SKM-1 treated with dmso at 0.1 percent for 144 hours (cell line): ENCODE data around the gene MIB1.

Experiments used
- DNase-seq: peaks from one replicate; lab custom pipeline; 2025; ENCODE audit not compliant: unreplicated experiment; lab: John Stamatoyannopoulos, UW

The MIB1 gene

DNA sequence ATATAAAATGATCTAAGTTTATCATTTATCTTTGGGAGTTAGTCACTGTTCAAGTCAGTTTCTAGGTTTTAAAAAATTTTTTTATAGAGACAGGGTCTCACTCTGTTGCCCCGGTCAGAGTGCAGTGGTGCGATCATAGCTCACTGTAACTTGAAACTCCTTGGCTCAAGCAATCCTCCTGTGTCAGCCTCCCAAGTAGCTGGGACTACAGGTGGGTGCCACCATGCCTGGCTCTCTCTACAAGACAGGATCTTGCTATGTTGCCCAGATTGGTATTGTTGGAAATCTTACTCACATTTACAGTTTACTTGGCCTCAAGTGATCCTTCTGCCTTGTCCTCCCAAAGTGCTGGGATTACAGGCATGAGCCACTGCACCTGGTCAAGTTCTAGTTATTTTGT is 74.5 kb downstream of the MIB1 start:
- DNase-seq = no peak

DNA sequence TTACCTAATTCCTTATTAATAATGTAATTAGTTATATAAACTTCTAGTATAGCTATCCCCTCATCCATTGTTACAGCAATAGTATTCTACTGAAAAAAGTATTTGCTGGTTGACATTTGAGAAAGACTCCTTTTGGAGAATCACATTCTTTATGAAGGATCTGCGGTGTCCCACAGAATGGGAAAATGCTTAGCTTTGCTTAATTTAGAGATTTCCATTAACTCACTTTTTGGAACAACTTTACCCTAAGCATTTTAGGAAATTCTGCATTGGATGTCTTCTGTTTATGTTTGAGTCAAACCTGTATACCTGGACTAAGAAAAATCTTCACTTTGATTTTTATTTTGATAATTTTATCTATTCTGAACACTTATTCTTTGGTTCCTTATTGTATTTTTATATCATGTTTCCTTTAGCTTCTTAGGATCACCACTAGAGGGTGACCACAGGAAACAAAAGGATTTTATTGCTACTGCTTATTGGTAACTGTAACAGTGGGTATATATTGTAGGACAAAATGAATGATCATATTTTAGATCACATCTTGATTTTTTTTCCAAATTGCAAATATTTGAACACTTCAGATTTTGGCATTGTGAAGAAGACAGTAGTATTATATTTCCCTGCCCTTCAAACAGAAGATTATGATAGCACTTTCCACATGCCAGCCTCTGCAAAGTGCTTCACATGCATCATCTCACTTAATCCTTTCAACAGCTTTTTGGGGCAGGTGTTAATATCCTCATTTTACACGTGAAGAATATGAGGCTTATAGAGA is 79.6 kb downstream of the MIB1 start:
- DNase-seq = peak; percentile 7

DNA sequence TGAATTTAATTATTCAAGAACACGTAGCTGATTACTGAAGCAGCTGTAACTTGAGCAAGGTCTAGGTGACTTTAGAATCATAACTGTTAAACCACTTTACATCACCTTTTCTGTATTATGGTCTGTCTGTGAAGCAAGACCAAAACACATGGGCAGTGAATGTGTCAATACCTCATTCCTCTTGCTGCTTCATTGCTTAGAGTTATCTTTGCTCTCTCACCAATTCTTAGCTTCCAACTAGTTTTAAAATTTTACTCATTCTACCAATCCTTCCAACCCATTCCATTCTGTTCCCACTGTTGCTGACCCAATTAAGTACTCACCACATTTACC is 80.2 kb downstream of the MIB1 start:
- no peak for DNase-seq

DNA sequence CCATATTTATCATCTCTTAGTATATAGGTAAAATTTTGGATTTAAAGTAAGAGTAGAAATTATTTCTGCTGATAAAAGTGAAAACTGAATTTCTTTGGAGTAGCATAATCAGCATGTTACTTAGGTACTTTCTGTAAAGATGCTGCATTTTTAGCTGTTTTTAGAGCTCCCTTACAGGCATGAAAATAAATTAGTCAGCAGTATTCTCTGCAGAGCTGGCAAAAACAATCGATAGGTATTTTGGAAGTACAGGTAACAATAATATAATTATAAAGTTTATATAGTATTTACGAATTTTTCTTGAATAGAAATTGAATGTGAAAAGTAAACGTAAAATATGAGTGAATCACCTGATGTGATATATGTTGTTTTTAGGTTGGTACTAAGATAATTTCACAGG is 83.3 kb downstream of the MIB1 start:
- no peak for DNase-seq

DNA sequence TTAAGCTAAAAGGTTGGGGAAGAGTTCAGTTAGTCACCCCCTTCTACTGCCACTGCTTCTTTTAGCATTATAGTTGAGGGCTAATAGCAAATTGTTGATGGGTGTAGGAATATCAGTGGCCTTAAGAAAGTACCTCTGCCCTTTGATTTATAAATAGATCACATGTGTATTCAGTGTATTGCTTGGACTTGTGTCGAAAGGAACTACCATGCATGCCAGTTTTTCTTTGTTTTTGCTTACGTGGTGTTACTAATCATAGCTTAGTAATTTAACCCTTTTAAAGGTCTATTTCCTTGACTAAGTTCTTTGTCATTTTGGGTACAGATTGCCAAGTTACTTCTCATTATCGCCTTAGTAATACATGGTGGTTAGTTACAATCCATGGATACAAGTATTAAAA is 85.6 kb downstream of the MIB1 start:
- DNase-seq = no peak

DNA sequence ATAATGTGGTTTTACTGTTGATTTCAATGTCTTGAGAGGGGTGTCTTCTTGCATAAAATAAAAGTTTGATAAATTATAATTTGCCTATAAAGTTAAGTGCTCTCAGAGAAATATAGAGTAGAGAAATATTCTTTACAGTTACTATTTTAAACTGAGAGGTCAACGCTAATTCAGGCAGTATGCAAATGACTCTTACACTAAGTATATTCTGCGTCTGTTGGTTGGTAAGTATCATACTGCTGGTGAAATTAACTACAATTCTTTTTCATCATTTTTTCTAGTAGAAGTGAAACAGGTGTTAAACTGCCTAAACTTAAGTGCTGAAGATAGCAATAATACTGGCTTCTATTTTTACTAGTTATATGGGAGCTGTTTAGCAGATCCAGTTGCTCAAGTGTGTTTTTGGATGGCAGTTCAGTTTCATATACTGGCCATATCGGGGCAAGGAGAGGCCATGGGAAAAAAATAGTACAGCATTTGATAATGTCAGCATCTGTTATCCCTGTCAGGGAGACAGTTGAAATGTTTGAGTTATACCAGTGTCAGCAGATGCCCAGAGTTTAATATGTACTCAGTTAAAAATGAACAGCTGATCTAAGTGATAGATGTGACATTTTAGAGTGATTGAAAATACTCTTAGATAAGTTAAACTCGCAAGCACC is 86.2 kb downstream of the MIB1 start:
- no peak for DNase-seq

DNA sequence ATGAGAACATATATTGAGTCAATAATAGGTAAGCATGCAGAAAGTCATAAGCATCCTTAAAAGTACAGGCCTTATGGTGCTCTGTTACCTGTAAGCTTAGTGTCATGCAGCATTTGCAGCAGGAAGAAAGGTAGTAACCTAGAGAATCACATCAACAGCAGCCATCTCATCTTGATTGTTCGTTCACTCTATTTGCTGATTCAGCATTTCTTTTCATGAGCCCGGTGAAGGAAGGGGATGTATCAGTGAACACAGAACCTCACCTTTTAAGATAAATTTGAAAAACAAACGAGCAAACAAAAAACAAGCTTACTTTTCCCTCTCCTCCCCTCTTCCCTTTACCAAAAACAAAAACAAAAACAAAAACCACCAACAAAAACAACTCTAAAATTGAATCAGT is 89.9 kb downstream of the MIB1 start:
- no peak for DNase-seq

DNA sequence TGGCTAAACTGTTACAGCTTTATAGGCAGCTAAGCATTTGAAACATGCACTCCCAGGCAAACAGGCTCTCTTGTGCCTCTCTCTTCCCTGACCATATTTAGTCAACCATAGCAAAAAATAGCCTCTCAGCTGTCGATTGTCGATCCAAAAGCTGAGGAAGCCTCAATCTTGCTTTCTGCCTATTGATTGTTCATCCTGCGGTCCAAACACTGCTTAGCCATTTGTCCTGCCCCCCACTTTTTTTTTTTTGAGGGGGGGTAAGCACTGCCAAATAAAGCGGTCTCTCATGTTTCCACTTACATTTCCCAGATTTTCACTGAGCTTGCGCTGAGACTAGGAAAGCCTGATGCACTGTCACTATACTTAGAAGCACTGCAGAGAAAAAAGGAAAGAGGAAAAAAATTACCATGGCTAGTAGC is 90.8 kb downstream of the MIB1 start:
- no peak for DNase-seq

DNA sequence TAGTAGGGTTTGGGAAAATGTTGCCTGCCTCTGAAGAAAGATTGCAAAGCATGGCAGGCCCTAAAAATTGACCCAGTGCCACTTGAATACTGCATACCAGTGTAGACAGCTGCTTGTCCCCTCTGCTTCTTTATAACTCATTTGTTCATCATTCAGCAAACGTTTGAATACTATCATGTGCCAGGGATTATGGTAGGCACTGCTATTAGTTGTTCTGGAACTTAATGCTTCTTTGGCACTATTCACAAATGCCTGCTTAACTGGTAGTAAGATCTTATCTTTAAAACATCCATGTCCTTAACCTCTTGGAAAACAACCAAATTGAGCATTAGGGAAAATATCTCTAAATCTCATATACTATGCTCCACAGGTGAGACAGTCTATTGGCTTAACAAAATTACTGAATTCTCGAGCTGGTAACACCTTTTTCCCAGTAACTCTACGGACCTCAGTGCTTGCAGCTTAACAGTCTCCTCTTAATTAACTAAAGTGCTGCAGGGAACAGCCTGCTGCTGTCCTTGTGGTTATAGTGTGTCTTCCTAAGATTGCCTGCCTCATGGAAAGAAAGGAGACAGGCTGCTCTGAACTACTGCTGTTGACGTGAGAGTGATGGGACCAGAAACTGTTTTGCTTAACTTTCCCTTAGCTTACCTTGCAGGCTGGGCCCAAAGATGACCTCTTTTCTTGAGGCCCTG is 93.2 kb downstream of the MIB1 start:
- no peak for DNase-seq

DNA sequence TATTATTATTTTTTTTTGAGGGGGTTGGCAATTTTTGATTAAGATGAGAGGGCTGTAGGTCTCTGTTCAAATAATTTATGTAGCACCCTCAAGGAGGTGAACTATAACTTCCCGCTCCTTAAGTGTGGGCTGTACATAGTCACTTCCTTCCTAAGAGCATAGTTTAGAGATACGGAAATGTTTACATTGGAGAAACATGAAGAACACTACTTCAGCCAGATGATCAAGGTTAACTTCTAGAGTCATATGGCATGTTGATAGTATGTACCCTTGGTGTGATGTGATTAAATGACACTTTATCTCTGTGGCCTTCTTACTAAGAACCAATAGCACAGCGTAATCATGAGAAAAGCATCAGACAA is 93.7 kb downstream of the MIB1 start:
- no peak for DNase-seq

DNA sequence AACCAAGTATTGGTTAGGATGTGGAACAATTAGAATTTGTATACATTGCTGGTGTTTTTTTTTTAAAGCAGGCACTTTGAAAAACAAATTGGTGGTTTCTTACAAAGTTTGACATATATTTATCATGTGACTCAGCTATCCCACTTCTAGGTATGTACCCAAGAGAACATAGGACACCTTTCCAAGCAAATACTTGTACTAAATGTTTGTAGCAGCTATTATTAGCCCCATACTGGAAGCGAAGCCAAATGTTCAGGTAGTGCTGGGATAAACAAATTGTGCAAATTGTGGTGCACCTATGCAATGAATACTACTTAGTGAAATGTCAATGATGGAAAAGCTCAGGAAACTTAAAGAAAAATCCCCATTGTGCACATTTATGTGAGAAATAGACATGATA is 101.0 kb downstream of the MIB1 start:
- DNase-seq = no peak

DNA sequence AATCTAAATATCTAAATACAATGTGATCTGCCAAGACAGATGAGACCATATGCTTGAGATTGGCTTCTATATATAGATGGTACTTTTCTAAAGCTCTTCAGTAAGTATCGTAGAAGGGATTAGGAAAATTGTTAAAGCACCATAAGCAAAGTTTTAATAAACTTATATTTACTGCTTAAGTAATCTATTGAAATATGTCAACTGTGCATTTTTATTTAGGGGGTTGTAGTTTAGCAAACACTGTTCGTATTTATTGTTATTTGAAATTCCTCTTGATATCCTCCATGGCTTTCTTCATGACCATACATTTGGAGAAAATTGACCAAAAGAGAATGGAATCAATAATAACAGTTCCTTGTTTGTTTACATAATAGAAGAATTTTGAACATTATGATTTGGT is 102.7 kb downstream of the MIB1 start:
- DNase-seq = no peak

DNA sequence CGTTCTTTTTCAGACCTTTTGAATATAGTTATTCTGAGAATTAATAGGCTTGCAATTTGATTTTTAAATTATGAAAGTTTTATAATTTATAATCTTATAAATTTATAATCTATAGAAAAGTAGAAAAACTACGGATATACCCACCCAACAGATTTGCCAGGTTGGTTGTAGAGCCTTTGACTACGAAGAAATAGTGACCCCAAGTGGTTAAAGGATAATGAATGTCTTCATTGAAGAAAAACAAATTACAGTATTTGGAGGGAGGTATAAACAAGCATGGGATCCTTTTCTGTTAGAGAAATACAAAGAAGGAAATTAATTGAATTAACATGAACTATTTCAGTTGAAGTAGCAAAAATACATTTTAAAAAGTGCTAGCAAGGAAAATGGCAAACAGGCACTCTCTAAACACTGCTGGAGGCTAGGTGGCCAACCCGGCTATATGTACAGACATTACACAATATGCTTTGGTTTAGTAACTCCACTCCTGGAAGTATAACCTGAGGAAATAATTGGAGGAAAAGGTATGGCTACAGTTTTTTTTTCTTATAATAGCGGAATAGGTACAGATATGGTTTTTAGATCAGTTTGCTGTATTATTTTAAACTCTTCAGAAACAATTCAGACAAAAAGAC is 110.9 kb downstream of the MIB1 start:
- DNase-seq = no peak

DNA sequence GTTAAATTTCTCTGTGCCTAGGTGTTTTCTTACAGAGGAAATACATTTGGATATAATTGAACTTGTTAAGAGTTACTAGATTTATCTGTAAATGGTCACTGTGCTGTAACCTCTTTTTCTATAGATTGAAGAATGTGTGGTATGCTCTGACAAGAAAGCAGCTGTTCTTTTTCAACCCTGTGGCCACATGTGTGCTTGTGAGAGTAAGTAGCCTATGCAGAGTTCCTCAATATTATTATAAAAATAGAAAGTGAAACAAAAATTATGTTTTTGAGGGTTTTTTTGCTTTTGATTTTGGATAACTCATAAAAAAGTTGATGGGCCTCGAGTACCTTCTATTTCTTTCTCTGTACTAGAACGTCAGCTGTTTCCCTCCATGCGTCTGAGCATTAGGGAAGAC is 112.4 kb downstream of the MIB1 start:
- no peak for DNase-seq

DNA sequence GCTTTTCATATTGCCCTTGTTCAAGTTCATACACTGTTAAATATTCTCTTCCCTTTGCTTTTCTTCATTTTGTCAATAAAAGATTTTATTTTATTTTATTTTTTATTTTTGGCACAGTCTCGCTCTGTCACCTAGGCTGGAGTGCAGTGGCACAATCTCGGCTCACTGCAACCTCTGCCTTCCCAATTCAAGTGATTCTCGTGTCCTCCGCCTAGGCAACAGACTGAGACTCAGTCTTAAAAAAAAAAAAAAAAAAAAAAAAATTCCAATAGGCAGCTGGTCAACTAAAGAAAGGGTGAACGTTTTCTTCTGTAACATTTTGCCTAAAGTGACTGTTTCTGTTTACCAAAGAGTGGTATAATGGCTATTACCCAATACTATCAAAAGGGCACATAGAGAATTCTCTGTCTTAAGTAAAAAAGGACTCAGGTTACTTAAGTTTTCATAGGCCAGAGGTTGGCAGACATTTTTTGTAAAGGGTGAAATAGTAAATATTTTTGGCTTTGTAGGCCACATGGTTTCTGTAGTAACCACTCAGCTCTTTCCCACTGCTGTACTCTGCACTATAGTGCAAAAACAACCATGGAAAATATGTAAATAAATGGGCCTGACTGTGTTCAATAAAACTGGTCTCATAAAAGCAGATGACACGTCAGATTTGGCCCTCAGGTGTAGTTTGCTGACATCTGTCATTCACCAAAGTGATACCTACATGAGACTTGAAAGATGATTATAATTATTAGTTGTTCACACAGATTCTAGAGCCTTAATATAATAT is 113.4 kb downstream of the MIB1 start:
- no peak for DNase-seq

DNA sequence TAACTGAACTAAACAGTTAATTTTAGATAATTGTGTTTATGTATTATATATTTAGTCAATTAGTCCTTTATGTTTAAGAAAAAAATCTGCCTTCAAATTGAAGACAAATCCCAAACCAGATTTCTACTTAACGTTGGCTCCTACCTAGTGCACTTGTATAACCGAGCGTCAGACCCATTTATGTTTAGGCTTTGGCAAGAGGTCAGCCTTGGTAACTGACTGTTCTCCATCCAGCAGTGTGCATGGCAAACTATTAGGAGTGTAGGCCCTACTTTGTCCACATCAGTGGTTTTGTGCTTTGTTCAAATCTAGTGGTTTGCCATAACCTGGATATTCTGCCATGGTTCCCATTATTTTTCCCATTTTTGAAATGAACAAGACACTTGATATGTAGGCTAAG is 114.8 kb downstream of the MIB1 start:
- DNase-seq = no peak

DNA sequence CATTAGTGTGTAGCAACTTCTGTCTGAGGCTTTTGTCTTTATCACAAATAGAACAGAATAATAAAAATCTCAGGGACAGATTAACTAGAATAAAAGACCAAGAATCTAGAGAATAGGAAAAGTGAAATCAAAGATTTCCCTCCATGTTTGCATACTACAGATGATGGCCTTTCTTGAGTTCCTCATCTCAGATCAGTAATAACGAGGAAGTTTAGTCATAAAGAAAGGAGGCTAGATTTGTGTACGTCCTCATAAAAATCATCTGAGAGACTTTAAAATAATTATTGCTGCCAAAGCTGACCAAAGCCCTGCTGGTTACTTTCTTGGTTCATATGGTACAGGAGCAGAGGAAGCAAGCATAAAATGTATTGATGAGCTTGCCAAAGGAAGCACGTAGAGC is 117.3 kb downstream of the MIB1 start:
- DNase-seq = no peak

DNA sequence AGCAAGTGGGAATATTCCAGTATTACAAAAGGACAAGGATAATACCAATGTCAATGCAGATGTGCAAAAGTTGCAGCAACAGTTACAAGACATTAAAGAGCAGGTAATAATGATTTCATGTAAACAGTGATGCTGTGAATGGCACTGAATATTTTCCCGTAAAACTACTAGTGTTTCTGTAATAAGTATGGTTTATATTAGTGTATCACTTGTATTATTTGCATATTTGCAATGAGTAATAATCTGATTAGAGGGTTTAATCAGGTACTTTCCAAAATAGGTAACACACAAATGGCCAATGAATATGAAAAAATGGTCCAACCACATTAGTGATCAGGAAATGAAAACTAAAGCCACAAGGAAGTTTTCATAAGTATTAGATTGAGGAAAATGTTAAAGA is 118.0 kb downstream of the MIB1 start:
- DNase-seq = no peak

DNA sequence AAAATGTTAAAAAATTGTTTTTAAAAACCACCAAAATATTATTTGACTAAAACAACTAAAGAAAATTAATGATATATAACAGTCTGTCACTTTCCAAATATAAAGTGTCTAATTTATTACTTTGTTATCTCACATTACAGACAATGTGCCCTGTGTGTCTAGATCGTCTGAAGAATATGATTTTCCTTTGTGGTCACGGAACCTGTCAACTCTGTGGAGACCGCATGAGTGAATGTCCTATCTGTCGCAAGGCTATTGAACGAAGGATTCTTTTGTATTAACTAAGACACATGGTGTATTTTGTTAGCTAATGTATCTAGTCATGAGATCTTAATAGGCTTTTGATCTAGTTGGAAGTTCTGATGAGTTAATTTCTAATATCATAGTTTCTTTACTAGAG is 123.8 kb downstream of the MIB1 start:
- DNase-seq = no peak

DNA sequence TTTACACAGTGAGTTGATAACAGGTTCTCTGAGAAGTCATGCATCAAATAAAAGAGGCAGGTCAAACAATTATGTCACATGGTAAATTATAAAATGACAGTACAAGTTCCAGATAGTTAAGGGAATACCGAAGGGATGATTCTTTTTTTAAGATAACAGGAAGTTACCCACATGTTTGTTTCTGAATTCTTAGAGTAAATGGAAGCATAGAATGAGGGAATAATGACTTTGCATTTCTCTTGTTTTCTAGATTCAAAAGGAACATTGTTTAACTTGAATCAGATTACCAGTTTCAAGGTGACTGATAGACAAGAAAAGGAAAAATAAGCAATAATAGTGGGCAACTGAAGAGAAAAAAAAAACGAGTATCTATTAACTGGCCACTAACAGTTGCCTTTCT is 124.5 kb downstream of the MIB1 start:
- no peak for DNase-seq

DNA sequence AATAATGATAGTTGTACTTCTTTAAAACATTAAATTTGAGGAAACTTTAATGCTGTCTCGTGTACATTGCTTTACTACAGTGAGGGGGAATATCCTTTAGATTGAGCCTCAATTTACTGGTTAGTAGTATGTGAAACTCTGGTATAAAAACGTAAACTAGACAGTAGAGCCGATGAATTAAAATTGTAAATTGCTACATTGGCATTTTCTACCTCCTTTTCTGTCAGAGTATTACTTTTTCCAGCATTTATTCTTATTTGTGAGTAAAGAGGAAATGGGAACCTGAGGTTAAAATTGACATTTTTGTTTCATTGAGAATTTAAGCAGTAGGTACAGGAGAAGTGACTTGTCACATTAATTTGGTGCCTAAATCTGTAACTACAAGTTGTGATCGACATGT is 128.2 kb downstream of the MIB1 start:
- DNase-seq = no peak
